ENCODE data around the gene PPP1CC.

DNA sequence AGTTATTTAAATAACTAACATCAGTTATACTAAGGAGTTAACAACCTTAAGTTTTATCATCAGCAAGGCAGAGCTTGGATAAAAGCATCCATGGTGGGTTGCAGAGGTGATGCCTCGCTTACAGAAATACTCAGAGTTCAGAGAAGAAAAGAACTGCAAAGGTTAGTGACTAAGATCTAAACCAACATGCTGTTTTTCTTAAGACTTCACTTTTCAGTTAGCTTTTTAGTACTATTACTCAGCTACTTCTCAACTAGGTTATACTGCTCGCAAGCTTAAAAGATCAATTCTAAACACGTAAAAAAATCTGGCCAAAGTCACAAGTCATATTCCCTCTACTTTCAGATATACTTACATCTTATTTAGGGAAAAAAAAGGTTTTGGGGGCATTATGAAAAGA is 2.8 kb downstream of the PPP1CC start:
- no peak for TF ChIP-seq RAD21 (conservative IDR thresholded peaks at IDR 0.05)
- TF ChIP-seq, protein P1, sequence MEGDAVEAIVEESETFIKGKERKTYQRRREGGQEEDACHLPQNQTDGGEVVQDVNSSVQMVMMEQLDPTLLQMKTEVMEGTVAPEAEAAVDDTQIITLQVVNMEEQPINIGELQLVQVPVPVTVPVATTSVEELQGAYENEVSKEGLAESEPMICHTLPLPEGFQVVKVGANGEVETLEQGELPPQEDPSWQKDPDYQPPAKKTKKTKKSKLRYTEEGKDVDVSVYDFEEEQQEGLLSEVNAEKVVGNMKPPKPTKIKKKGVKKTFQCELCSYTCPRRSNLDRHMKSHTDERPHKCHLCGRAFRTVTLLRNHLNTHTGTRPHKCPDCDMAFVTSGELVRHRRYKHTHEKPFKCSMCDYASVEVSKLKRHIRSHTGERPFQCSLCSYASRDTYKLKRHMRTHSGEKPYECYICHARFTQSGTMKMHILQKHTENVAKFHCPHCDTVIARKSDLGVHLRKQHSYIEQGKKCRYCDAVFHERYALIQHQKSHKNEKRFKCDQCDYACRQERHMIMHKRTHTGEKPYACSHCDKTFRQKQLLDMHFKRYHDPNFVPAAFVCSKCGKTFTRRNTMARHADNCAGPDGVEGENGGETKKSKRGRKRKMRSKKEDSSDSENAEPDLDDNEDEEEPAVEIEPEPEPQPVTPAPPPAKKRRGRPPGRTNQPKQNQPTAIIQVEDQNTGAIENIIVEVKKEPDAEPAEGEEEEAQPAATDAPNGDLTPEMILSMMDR (IDR thresholded peaks at IDR 0.05; ENCODE audit: poor library complexity, severe bottlenecking) = no peak

Data from neural cell (in vitro differentiated cells).